H1 (cell line): ENCODE results near the gene TLK1.

Source experiments
- CEBPB ChIP-seq: IDR thresholded peaks from 2 replicates; pipeline ENCODE4 v1.6.1; 2012; ENCODE audit warnings: low read depth, low read length
- CTCF ChIP-seq, 3 experiments: IDR thresholded peaks; 1 replicate in 2 of 3; 2 replicates in 1 of 3; pipeline versions ENCODE4 v1.5.1 to v1.6.1; 2011; ENCODE audit warnings: low read length in 3 of 3, mild to moderate bottlenecking in 3 of 3, inconsistent platforms in 2 of 3, low read depth in 1 of 3, moderate library complexity in 1 of 3; ENCODE audit not compliant: insufficient read depth in 1 of 3; ENCODE audit errors: control extremely low read depth in 1 of 3
- EP300 ChIP-seq, 2 experiments: IDR thresholded peaks; 1 replicate in 1 of 2; 2 replicates in 1 of 2; pipeline ENCODE4 v1.6.1; 2011 to 2012; ENCODE audit warnings: low read depth in 2 of 2, low read length in 2 of 2, mild to moderate bottlenecking in 2 of 2, borderline replicate concordance in 1 of 2, inconsistent platforms in 1 of 2, moderate library complexity in 1 of 2
- MAFK ChIP-seq: IDR thresholded peaks from 2 replicates; pipeline ENCODE4 v1.6.1; 2012; ENCODE audit warnings: low read depth, mild to moderate bottlenecking, improper control_type of control experiment, low read length
- POLR2AphosphoS5 ChIP-seq: IDR thresholded peaks from 2 replicates; pipeline ENCODE4 v1.6.1; 2011; ENCODE audit warnings: low read depth, low read length
- POU5F1 ChIP-seq: IDR thresholded peaks from 2 replicates; pipeline ENCODE4 v1.6.1; 2011; ENCODE audit warnings: low read depth, mild to moderate bottlenecking, low read length, moderate library complexity
- RFX5 ChIP-seq: IDR thresholded peaks from 2 replicates; pipeline ENCODE4 v1.6.1; 2011; ENCODE audit warnings: low read depth, low read length, improper control_type of control experiment, borderline replicate concordance
- SIN3A ChIP-seq, 2 experiments: IDR thresholded peaks in 1 of 2; conservative IDR thresholded peaks in 1 of 2; 2 replicates each; pipeline ENCODE4 v1.6.1; 2011 to 2012; ENCODE audit warnings: low read length in 2 of 2, improper control_type of control experiment in 1 of 2, low read depth in 1 of 2, mild to moderate bottlenecking in 1 of 2
- SRF ChIP-seq: IDR thresholded peaks from 2 replicates; pipeline ENCODE4 v1.6.1; 2011; ENCODE audit warnings: mild to moderate bottlenecking, low read depth, low read length, moderate library complexity
- YY1 ChIP-seq: IDR thresholded peaks from 2 replicates; pipeline ENCODE4 v1.6.1; 2011; ENCODE audit warnings: low read depth, mild to moderate bottlenecking, low read length
- TF ChIP-seq, protein P1 (sequence below): IDR thresholded peaks from 2 replicates; pipeline ENCODE4 v1.6.1; 2012; ENCODE audit warnings: inconsistent platforms
- TF ChIP-seq, protein P2 (sequence below): IDR thresholded peaks from 2 replicates; pipeline ENCODE4 v1.6.1; 2011; ENCODE audit warnings: low read length, improper control_type of control experiment

GRCh38 chr2:170991398-170992182 is 169.1 kb downstream of the TLK1 start:
- TF ChIP-seq, protein P1, sequence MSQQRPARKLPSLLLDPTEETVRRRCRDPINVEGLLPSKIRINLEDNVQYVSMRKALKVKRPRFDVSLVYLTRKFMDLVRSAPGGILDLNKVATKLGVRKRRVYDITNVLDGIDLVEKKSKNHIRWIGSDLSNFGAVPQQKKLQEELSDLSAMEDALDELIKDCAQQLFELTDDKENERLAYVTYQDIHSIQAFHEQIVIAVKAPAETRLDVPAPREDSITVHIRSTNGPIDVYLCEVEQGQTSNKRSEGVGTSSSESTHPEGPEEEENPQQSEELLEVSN: no peak
- no peak for TF ChIP-seq SRF
- no peak for TF ChIP-seq YY1
- no peak for TF ChIP-seq CEBPB
- no peak for TF ChIP-seq RFX5
- TF ChIP-seq CTCF (IDR thresholded peaks at IDR 0.05; ENCODE audit: control extremely low read depth in 1 of 3, insufficient read depth in 1 of 3, low read depth in 1 of 3, low read length in 3 of 3): peak in 2 of 3 experiments; percentile 9 to 44; a peak in 2 of 4 replicates
- no peak for TF ChIP-seq EP300 (IDR thresholded peaks at IDR 0.05; ENCODE audit: borderline replicate concordance in 1 of 2, low read depth in 2 of 2, low read length in 2 of 2)
- TF ChIP-seq MAFK: no peak
- TF ChIP-seq, protein P2, sequence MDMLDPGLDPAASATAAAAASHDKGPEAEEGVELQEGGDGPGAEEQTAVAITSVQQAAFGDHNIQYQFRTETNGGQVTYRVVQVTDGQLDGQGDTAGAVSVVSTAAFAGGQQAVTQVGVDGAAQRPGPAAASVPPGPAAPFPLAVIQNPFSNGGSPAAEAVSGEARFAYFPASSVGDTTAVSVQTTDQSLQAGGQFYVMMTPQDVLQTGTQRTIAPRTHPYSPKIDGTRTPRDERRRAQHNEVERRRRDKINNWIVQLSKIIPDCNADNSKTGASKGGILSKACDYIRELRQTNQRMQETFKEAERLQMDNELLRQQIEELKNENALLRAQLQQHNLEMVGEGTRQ: no peak
- no peak for TF ChIP-seq SIN3A (conservative IDR thresholded peaks at IDR 0.05 in 1 of 2, IDR thresholded peaks at IDR 0.05 in 1 of 2; ENCODE audit: low read depth in 1 of 2, low read length in 2 of 2)
- TF ChIP-seq POU5F1: no peak
- no peak for TF ChIP-seq POLR2AphosphoS5
